SK-N-MC (cell line): ENCODE measurements around the gene EHMT2.

ENCODE experiments used
- EZH2 ChIP-seq: fragments of 200-600 bp; sonication (generic); IDR thresholded peaks from one replicate; pipeline ENCODE4 v1.6.1; 2017; ENCODE audit warnings: antibody characterized with exemption
- POLR2AphosphoS5 ChIP-seq: IDR thresholded peaks from 2 replicates; pipeline ENCODE4 v1.6.1; 2012; ENCODE audit warnings: mild to moderate bottlenecking, low read depth, low read length, borderline replicate concordance

DNA sequence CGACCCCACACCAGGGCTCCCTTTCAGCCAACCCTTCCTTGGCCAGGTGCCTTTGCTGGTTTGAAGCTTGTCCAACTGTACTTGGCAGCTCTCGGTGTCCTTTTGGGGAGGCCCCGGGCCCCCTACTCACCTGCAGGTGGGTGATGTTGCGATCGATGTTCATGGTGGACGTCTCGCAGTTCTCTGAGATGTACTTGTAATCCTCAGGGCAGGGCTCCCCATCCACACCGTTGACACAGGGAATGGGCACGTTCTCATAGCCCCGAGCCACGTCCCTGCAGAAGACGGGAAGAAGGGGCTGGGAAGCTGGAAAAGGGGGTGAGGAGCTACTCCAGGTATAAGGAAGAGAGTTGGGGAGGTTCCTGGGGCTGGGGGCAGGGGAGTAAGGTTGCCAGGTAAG is 13.8 kb downstream of the EHMT2 start:
- TF ChIP-seq EZH2 (no peak), POLR2AphosphoS5 (no peak)
